ENCODE measurements around the gene UBE3D. TPM values are rescaled to one million over a fixed set of nuclear protein-coding genes. Genes with fewer than 3 reads are reported as not detected.
A peak's percentile ranks its signal among the peaks of the same experiment; 100 is the strongest.

The UBE3D gene
- 6.2 and 6.5 TPM in 2 replicates for polyA plus RNA-seq (2011; rRNA removed)
- 2.2 and 2.4 TPM in 2 replicates for polyA plus RNA-seq (2012; cell fraction: cytosol; rRNA removed)
- polyA plus RNA-seq (2012; cell fraction: nucleus; rRNA removed): 1.5 and 2.5 TPM in 2 replicates
- polyA plus RNA-seq (2017; fragmentation: RNase III; extraction: RNeasy Plus Mini Kit Qiagen cat#74134 plus additional on column Dnase treatment): 4.0 to 4.9 TPM (median 4.4 TPM) in 3 replicates
- polyA minus RNA-seq (2011; rRNA and poly(A)+ RNA removed): 6.7 TPM in 2 replicates

- Histone ChIP-seq H3K27ac (peak within 1 kb of the TSS; percentile 83 to 95), H3K4me2 (peak within 1 kb of the TSS; percentile 81), H3K4me3 (peak within 1 kb of the TSS; percentile 91), H3K9me3 (no peaks in the 10 kb centered on the region), H3K4me1 (peaks cover 11% of the 10 kb centered on the region; the same call in 1 of the 3 replicates)
- no peak for FAIRE-seq
- DNase-seq (ENCODE audit: low read depth in 1 of 2, low spot score in 1 of 2): peak; percentile 70 to 78
- CTCF ChIA-PET: interaction anchor here (0.6 to 5.6 kb wide), 47 partner anchors 10 to 818 kb away, joined by 3 to 93 read pairs (median 5); partner anchors contain the start of genes IBTK, PRSS35 and TPBG
- peak; percentile 85 to 87 for ATAC-seq
- WGBS (ENCODE audit: missing lambda C conversion rate): 1% methylated on average over 22 of the region's 48 CpGs
- POLR2A ChIA-PET: interaction anchor here (1.7 kb wide), 1 partner anchor 818 kb away, joined by 13 read pairs; the partner anchor contains the start of gene IBTK
- TF ChIP-seq HDAC2 (IDR thresholded peaks at IDR 0.05): no peak
- TF ChIP-seq PHF8 (IDR thresholded peaks at IDR 0.05; ENCODE audit: borderline replicate concordance, low read depth): peak; percentile 59; the same call in 1 of the 2 replicates
- TF ChIP-seq FOSL2 (IDR thresholded peaks at IDR 0.05): no peak
- TF ChIP-seq FOSL2 (CRISPR knock-in tag; IDR thresholded peaks at IDR 0.05): no peak
- TF ChIP-seq POLR2A (IDR thresholded peaks at IDR 0.05; ENCODE audit: low read length): peak; percentile 72
- no peak for TF ChIP-seq HOXB13 (CRISPR knock-in tag; IDR thresholded peaks at IDR 0.05; ENCODE audit: low read depth)
- peak in 1 of 2 experiments; percentile 41; a peak in 1 of 5 replicates for TF ChIP-seq JUN (IDR thresholded peaks at IDR 0.05)
- no peak for TF ChIP-seq KDM1A (IDR thresholded peaks at IDR 0.05; ENCODE audit: low read depth)
- no peak for TF ChIP-seq HES2 (IDR thresholded peaks at IDR 0.05)
- TF ChIP-seq FOSB (CRISPR knock-in tag; IDR thresholded peaks at IDR 0.05): no peak
- no peak for TF ChIP-seq BHLHE40 (IDR thresholded peaks at IDR 0.05; ENCODE audit: low read depth, low read length)
- TF ChIP-seq ZC3H11A (IDR thresholded peaks at IDR 0.05): no peak
- peak; percentile 30; the same call in 1 of the 3 replicates for TF ChIP-seq SMC3 (IDR thresholded peaks at IDR 0.05)
- TF ChIP-seq BCL3 (IDR thresholded peaks at IDR 0.05): no peak
- peak; percentile 46; the same call in 1 of the 2 replicates for TF ChIP-seq USF2 (IDR thresholded peaks at IDR 0.05)
- TF ChIP-seq RARB (CRISPR knock-in tag; IDR thresholded peaks at IDR 0.05): no peak
- TF ChIP-seq MAX (IDR thresholded peaks at IDR 0.05): peak; percentile 90
- no peak for TF ChIP-seq GATA3 (IDR thresholded peaks at IDR 0.05; ENCODE audit: borderline replicate concordance)
- TF ChIP-seq TP53 (CRISPR knock-in tag; IDR thresholded peaks at IDR 0.05): no peak
- TF ChIP-seq CTCF (IDR thresholded peaks at IDR 0.05): peak; percentile 82
- TF ChIP-seq SREBF2 (IDR thresholded peaks at IDR 0.05): no peak
- no peak for TF ChIP-seq CEBPB (IDR thresholded peaks at IDR 0.05)
- TF ChIP-seq EHMT2 (IDR thresholded peaks at IDR 0.05; ENCODE audit: low read depth): no peak
- no peak for TF ChIP-seq RFX5 (IDR thresholded peaks at IDR 0.05)
- TF ChIP-seq MYC (IDR thresholded peaks at IDR 0.05; ENCODE audit: borderline replicate concordance, low read length): 0 out of 2 replicates have a peak, but pooled peaks have one; percentile 28
- TF ChIP-seq RAD21 (conservative IDR thresholded peaks at IDR 0.05 in 1 of 2, IDR thresholded peaks at IDR 0.05 in 1 of 2): peak in 1 of 2 experiments; percentile 32; a peak in 2 of 5 replicates
Measured at GRCh38 chr6:83065511-83066192, at the start of gene UBE3D. TSS of gene UBE3D (minus strand) at chr6:83065841. CDS start at chr6:83065718, 123 bp downstream.

Measured in A549 (cell line).